Activated CD8-positive, alpha-beta memory T cell treated with anti-CD3 and anti-CD28 coated beads, Interleukin-2, amount 10 ng/mL, durations not matched to agents 7 days and 5 days (primary cell): Measurements from ENCODE around the gene SLC16A5. TPM values are rescaled to one million over a fixed set of nuclear protein-coding genes. Genes with fewer than 3 reads are reported as not detected.
A peak's percentile ranks its signal among the peaks of the same experiment; 100 is the strongest.
"Not testable (repeated sequence)": the region's sequence is repeated elsewhere in the genome, so short reads cannot be mapped to it uniquely, and the experiment has no call there.

Experiments used
- ATAC-seq: fragments of 150-1000 bp; cut with Tn5 transposase; one replicate; pipeline ENCODE4 v1.10.0; 2021; ENCODE audit warnings: moderate library complexity
- CTCF ChIA-PET: fragments of 350-600 bp; sonication (Branson Sonifier 250); formaldehyde crosslinking; loops from one replicate; lab custom pipeline; 2021; ENCODE audit warnings: antibody characterized with exemption; lab: Charles Lee
- DNase-seq: peaks from one replicate; pipeline ENCODE4 v3.0.0-alpha.2; 2020
- H3K27ac Mint-ChIP-seq: one replicate; pipeline ENCODE4 v1.8.0; 2021; ENCODE audit warnings: mild to moderate bottlenecking, mixed read lengths
- H3K27me3 Mint-ChIP-seq: one replicate; pipeline ENCODE4 v1.8.0; 2021; ENCODE audit warnings: mixed read lengths
- H3K36me3 Mint-ChIP-seq: one replicate; pipeline ENCODE4 v1.8.0; 2021; ENCODE audit warnings: mild to moderate bottlenecking, mixed read lengths
- H3K4me1 Mint-ChIP-seq: one replicate; pipeline ENCODE4 v1.8.0; 2021; ENCODE audit warnings: mixed read lengths
- H3K4me3 Mint-ChIP-seq: one replicate; pipeline ENCODE4 v1.8.0; 2021; ENCODE audit warnings: mild to moderate bottlenecking, moderate library complexity, mixed read lengths
- H3K9me3 Mint-ChIP-seq: one replicate; pipeline ENCODE4 v1.8.0; 2022; ENCODE audit warnings: low read depth, mixed read lengths
- total RNA-seq, 2 experiments: library from RNA; stranded (reverse); gene quantifications; one replicate each; pipeline ENCODE4 v1.2.3, GENCODE V29; 2021

The SLC16A5 gene
- total RNA-seq, 2 experiments from 2014 or later = 2.3 to 3.2 TPM

DNA sequence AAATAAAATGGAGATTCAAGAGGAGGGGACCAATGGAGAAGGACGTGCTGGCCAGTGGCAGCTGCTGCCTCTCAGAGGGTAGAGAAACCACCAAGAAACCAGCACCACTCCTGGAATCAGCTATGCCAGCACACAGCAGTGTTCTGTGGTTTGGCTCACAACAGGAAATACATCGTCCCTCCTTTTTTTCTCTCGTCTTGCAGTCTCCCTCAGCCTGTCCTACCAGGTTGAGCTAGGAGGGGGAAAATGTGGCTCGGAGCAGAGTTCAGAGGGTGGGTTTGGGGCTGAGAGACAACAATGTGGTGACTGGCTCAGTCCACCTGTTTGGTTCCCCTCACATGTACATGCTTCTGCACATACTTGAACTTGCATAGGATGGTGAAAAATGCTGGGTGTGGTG lies 19.9 kb upstream of the SLC16A5 start:
- DNase-seq (peak; percentile 74), ATAC-seq (peak; percentile 86)
- H3K36me3 Mint-ChIP-seq = peaks cover 3% of the 10 kb centered on the region
- H3K27ac Mint-ChIP-seq = peak overlapping the region; percentile 81
- H3K9me3 Mint-ChIP-seq = no peaks in the 10 kb centered on the region
- H3K4me3 Mint-ChIP-seq = no peak overlapping the region
- CTCF ChIA-PET = interaction anchor here (1.0 to 4.1 kb wide), 9 partner anchors 8 to 202 kb away, joined by 3 to 15 read pairs (median 4); partner anchors contain the start of genes MRPL58 and SLC16A5
- peaks cover 25% of the 10 kb centered on the region for H3K4me1 Mint-ChIP-seq
- H3K27me3 Mint-ChIP-seq = no peaks in the 10 kb centered on the region

- ATAC-seq = no peak
- H3K4me1 Mint-ChIP-seq = peaks cover 25% of the 10 kb centered on the region
- no peaks in the 10 kb centered on the region for H3K27me3 Mint-ChIP-seq
- H3K27ac Mint-ChIP-seq = no peak overlapping the region
- no peak overlapping the region for H3K4me3 Mint-ChIP-seq
- H3K36me3 Mint-ChIP-seq = peaks cover 2% of the 10 kb centered on the region
- DNase-seq = no peak
- CTCF ChIA-PET = interaction anchor here (1.4 to 4.1 kb wide), 6 partner anchors 9 to 134 kb away, joined by 3 to 15 read pairs (median 6); partner anchors contain the start of genes MRPL58 and SLC16A5
- H3K9me3 Mint-ChIP-seq = no peaks in the 10 kb centered on the region
Measured at GRCh38 chr17:75068750-75069149, 19.0 kb upstream of the SLC16A5 start.

- ATAC-seq = no peak
- no peaks in the 10 kb centered on the region for H3K9me3 Mint-ChIP-seq
- DNase-seq = no peak
Measured at GRCh38 chr17:75069783-75070182, 18.0 kb upstream of the SLC16A5 start.

GRCh38 chr17:75071478-75072271 lies 16.1 kb upstream of the SLC16A5 start:
- H3K4me1 Mint-ChIP-seq = peaks cover 11% of the 10 kb centered on the region
- H3K27ac Mint-ChIP-seq, ATAC-seq, H3K36me3 Mint-ChIP-seq, H3K4me3 Mint-ChIP-seq, H3K9me3 Mint-ChIP-seq, H3K27me3 Mint-ChIP-seq, DNase-seq: not testable (repeated sequence)
- CTCF ChIA-PET = interaction anchor here (0.8 kb wide), 1 partner anchor 17 kb away, joined by 3 read pairs; no protein-coding TSS in a partner anchor

More at GRCh38 chr17:75069783-75070182, 18.0 kb upstream of the SLC16A5 start:
- Mint-ChIP-seq H3K36me3 (no peaks in the 10 kb centered on the region), H3K27ac (no peak overlapping the region), H3K4me3 (no peak overlapping the region), H3K4me1 (peaks cover 25% of the 10 kb centered on the region), H3K27me3 (no peaks in the 10 kb centered on the region)
- CTCF ChIA-PET = interaction anchor here (0.7 to 4.1 kb wide), 10 partner anchors 8 to 133 kb away, joined by 3 to 15 read pairs (median 4); partner anchors contain the start of gene SLC16A5

GRCh38 chr17:75072909-75073308 lies 14.8 kb upstream of the SLC16A5 start:
- not testable (repeated sequence) for H3K27me3 Mint-ChIP-seq, H3K4me3 Mint-ChIP-seq, ATAC-seq, H3K27ac Mint-ChIP-seq, H3K36me3 Mint-ChIP-seq, DNase-seq, H3K9me3 Mint-ChIP-seq
- H3K4me1 Mint-ChIP-seq = peaks cover 13% of the 10 kb centered on the region
- CTCF ChIA-PET = interaction anchor here (1.0 to 1.6 kb wide), 2 partner anchors 12 to 41 kb away, joined by 3 to 8 read pairs; no protein-coding TSS in a partner anchor

DNA sequence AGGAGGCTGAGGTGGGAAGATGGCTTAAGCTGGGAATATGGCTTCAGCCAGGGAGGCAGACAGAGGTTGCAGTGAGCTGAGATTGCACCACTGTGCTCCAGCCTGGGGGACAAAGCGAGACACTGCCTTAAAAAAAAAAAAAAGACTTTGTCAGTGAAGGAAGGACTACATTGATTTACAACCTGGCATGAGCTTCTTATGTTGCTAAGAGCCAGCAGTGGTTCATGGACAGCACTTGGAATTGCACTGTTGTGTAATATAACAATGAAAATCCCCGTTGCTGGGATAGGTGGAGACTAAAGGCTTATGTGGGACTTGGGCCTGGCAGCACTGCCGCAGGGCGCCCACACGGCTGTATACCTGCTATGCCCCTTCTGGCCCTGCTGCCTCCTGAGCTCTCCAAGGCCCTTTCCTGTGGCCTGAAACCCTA lies 14.1 kb upstream of the SLC16A5 start:
- H3K9me3 Mint-ChIP-seq = no peaks in the 10 kb centered on the region
- no peak for ATAC-seq
- no peak for DNase-seq
- no peak overlapping the region for H3K27ac Mint-ChIP-seq
- H3K4me1 Mint-ChIP-seq = peaks cover 15% of the 10 kb centered on the region
- CTCF ChIA-PET = interaction anchor here (1.0 to 1.9 kb wide), 5 partner anchors 13 to 128 kb away, joined by 3 to 8 read pairs (median 4); partner anchors contain the start of gene KCTD2
- no peaks in the 10 kb centered on the region for H3K36me3 Mint-ChIP-seq
- no peak overlapping the region for H3K4me3 Mint-ChIP-seq
- H3K27me3 Mint-ChIP-seq = no peaks in the 10 kb centered on the region

- Mint-ChIP-seq H3K27me3 (no peaks in the 10 kb centered on the region), H3K4me1 (peaks cover 12% of the 10 kb centered on the region), H3K9me3 (no peaks in the 10 kb centered on the region), H3K4me3 (no peak overlapping the region), H3K36me3 (no peaks in the 10 kb centered on the region), H3K27ac (no peak overlapping the region)
- no peak for DNase-seq
- CTCF ChIA-PET = interaction anchor here (1.0 to 1.9 kb wide), 3 partner anchors 39 to 127 kb away, joined by 3 to 6 read pairs (median 4); no protein-coding TSS in a partner anchor
- ATAC-seq = no peak
Measured at GRCh38 chr17:75074532-75074931, 13.2 kb upstream of the SLC16A5 start.

GRCh38 chr17:75075597-75076336 lies 12.0 kb upstream of the SLC16A5 start:
- CTCF ChIA-PET = interaction anchor here (0.9 kb wide), 1 partner anchor 38 kb away, joined by 3 read pairs; no protein-coding TSS in a partner anchor
- H3K36me3 Mint-ChIP-seq = no peaks in the 10 kb centered on the region
- H3K9me3 Mint-ChIP-seq = no peaks in the 10 kb centered on the region
- no peak overlapping the region for H3K4me3 Mint-ChIP-seq
- DNase-seq (no peak), ATAC-seq (no peak)
- peaks cover 10% of the 10 kb centered on the region for H3K4me1 Mint-ChIP-seq
- H3K27me3 Mint-ChIP-seq = no peaks in the 10 kb centered on the region
- H3K27ac Mint-ChIP-seq = no peak overlapping the region

DNA sequence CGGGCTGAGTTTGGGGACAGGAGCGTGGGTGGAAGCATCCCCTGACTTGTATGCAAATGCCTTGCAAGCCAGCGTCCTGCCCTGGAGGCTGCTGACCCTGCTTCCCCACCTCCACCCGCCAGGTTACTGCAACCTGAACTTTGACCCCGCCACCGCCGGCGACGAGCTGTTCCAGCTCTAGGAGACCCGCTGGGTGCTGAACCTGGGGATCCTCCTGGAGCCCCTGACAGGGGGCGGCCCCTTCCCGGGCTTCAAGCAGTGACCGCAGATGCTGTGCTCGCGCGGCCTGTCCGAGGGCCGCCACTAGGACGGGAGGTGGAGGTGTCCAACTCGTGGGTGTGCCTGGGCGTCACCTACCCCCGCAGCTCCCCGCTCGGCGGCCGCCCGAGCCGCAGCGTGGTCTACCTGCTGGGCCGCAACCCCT lies 10.7 kb upstream of the SLC16A5 start:
- CTCF ChIA-PET = interaction anchor here (1.7 kb wide), 1 partner anchor 36 kb away, joined by 6 read pairs; no protein-coding TSS in a partner anchor

DNA sequence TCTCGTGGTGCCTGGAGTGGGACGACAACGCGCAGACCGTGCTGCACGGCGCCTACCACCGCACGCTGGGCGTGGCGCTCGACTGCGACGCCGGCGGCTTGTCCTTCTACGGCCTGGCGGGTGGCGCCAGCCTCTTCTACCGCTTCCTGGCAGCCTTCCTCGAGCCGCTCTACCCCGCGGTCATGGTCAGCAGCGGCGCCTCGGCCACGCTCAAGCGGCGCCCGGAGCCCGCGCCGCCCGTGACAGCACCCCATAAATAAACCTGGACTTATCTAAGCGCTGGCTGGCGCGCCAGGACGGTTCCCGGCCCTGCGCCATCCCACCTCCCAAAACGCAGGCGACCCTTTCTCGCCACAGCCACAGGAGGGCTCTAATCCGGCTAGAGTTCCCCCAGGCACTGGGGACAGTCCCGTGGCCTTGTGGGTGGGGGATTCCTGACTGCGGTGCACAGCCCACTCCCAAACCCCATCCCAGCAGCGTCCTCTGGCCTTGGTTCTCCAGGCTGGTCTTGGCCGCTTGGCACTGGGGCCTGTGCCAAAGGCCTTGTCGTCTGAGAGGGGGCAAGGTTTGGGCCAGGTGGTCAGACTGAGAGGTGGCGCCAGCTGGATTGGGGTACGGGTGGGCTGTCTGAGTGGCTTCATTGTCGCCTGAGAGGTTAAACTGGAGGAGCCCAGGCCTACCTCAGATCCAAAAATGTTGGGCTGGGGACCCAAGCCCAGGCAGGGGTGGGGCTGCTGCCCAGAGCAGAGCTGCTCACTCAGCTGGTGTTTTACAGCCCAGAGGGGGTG lies 10.1 kb upstream of the SLC16A5 start:
- no peak overlapping the region for H3K27ac Mint-ChIP-seq
- ATAC-seq (peak; percentile 89), DNase-seq (peak; percentile 69)
- H3K27me3 Mint-ChIP-seq = no peaks in the 10 kb centered on the region
- peak overlapping the region; percentile 64 for H3K4me3 Mint-ChIP-seq
- H3K36me3 Mint-ChIP-seq = no peaks in the 10 kb centered on the region
- H3K9me3 Mint-ChIP-seq = no peaks in the 10 kb centered on the region
- CTCF ChIA-PET = interaction anchor here (0.9 to 2.3 kb wide), 5 partner anchors 8 to 124 kb away, joined by 3 to 6 read pairs (median 4); no protein-coding TSS in a partner anchor
- H3K4me1 Mint-ChIP-seq = peaks cover 10% of the 10 kb centered on the region

More for the DNA sequence above, 10.7 kb upstream of the SLC16A5 start:
- Mint-ChIP-seq H3K27ac (no peak overlapping the region), H3K27me3 (no peaks in the 10 kb centered on the region), H3K4me1 (peaks cover 10% of the 10 kb centered on the region), H3K4me3 (peak overlapping the region; percentile 64), H3K36me3 (no peaks in the 10 kb centered on the region), H3K9me3 (no peaks in the 10 kb centered on the region)
- ATAC-seq (no peak), DNase-seq (no peak)

DNA sequence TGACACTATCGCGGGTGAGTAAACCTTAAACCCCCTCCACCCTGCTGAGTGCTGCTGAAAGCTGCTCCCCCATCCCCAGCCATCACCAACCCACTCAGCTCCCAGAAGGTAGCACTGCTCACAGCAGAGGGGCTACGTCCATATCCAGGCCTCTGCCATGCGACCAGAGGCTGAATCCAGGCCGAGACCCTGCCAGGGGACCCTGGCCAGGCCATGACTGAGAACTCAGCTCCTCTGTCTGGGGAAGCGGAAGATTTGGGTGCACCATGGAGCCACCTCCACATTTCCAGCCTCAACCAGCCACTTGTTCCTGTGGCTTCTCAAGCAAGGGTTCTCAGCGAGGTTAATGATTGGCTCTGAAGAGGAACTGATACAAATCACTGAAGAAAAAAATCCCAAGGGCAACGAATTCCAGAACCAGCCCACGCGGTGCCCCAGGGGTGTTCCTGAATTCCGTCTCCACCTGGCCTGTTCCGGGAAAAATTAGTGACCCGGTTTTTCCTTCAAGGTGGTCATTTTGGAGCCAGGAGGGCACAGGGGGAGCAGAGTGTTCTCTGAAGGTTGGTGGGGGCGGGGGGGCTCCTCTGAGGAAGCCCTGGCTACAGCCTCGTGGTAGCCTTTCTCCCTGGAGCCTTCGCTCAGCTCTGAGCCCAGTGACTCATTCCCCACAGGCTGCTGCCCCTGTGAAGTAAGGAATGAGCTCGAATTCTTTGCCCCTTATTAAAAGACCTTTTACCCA lies 9.3 kb upstream of the SLC16A5 start:
- ATAC-seq (no peak), DNase-seq (no peak)
- peaks cover 10% of the 10 kb centered on the region for H3K4me1 Mint-ChIP-seq
- no peak overlapping the region for H3K4me3 Mint-ChIP-seq
- H3K27me3 Mint-ChIP-seq = no peaks in the 10 kb centered on the region
- H3K9me3 Mint-ChIP-seq = no peaks in the 10 kb centered on the region
- CTCF ChIA-PET = interaction anchor here (0.9 to 2.3 kb wide), 5 partner anchors 9 to 123 kb away, joined by 3 to 6 read pairs (median 4); no protein-coding TSS in a partner anchor
- no peak overlapping the region for H3K27ac Mint-ChIP-seq
- no peaks in the 10 kb centered on the region for H3K36me3 Mint-ChIP-seq

DNA sequence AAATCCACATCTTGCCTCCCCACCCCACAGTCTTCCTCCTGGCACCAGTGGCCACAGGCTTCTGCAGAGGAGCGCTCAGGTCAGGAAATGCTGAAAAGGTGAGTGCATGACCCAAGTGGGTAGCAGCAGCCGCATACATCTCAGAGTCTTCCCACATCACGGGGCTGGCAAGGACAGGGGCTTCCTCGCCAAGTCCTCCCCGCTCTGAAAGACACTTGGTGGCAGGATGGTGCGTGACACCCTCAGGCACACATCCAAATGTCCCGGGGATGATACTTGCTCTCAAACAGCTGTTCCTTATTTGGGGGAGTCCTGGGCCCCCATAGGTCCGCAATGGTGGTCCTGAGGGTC lies 8.8 kb upstream of the SLC16A5 start:
- Mint-ChIP-seq H3K4me1 (peaks cover 15% of the 10 kb centered on the region), H3K9me3 (no peaks in the 10 kb centered on the region), H3K4me3 (no peak overlapping the region), H3K36me3 (no peaks in the 10 kb centered on the region), H3K27me3 (no peaks in the 10 kb centered on the region), H3K27ac (no peak overlapping the region)
- DNase-seq (no peak), ATAC-seq (no peak)
- CTCF ChIA-PET = interaction anchor here (1.1 to 2.3 kb wide), 3 partner anchors 9 to 27 kb away, joined by 4 to 6 read pairs (median 4); no protein-coding TSS in a partner anchor
